Measurements from ENCODE around the gene PPP1R16B. TPM values are rescaled to one million over a fixed set of nuclear protein-coding genes. Genes with fewer than 3 reads are reported as not detected.
"Not testable (repeated sequence)": the region's sequence is repeated elsewhere in the genome, so short reads cannot be mapped to it uniquely, and the experiment has no call there.

PPP1R16B gene
- total RNA-seq, 4 donors from 2014 or later = 0.72 to 3.0 (median 1.4) TPM

DNA sequence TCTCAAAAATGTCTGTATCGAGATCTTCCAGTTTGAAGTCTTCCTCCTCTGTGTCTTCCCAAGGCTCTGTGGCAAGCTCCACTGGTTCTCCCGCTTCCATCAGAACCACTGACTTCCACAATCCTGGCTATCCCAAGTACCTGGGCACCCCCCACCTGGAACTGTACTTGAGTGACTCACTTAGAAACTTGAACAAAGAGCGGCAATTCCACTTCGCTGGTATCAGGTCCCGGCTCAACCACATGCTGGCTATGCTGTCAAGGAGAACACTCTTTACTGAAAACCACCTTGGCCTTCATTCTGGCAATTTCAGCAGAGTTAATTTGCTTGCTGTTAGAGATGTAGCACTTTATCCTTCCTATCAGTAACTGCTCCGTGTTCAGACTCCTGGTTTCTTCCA, 146.7 kb downstream of the PPP1R16B start:
- intact Hi-C loops (cut with DNase I; ENCODE audit: low total_unique reads) = no loop called here
- WGBS, 2 donors = 95 to 96% methylated on average over 6 of the region's 6 CpGs
- DNase-seq (ENCODE audit: low spot score in 2 of 2) = no peak
- TF ChIP-seq POLR2A (IDR thresholded peaks at IDR 0.05) = no peak
- TF ChIP-seq, protein P1, sequence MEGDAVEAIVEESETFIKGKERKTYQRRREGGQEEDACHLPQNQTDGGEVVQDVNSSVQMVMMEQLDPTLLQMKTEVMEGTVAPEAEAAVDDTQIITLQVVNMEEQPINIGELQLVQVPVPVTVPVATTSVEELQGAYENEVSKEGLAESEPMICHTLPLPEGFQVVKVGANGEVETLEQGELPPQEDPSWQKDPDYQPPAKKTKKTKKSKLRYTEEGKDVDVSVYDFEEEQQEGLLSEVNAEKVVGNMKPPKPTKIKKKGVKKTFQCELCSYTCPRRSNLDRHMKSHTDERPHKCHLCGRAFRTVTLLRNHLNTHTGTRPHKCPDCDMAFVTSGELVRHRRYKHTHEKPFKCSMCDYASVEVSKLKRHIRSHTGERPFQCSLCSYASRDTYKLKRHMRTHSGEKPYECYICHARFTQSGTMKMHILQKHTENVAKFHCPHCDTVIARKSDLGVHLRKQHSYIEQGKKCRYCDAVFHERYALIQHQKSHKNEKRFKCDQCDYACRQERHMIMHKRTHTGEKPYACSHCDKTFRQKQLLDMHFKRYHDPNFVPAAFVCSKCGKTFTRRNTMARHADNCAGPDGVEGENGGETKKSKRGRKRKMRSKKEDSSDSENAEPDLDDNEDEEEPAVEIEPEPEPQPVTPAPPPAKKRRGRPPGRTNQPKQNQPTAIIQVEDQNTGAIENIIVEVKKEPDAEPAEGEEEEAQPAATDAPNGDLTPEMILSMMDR (IDR thresholded peaks at IDR 0.05) = no peak
- H3K4me3 ChIP-seq (ENCODE audit: low read depth, poor library complexity, severe bottlenecking) = no peak overlapping the region

DNA sequence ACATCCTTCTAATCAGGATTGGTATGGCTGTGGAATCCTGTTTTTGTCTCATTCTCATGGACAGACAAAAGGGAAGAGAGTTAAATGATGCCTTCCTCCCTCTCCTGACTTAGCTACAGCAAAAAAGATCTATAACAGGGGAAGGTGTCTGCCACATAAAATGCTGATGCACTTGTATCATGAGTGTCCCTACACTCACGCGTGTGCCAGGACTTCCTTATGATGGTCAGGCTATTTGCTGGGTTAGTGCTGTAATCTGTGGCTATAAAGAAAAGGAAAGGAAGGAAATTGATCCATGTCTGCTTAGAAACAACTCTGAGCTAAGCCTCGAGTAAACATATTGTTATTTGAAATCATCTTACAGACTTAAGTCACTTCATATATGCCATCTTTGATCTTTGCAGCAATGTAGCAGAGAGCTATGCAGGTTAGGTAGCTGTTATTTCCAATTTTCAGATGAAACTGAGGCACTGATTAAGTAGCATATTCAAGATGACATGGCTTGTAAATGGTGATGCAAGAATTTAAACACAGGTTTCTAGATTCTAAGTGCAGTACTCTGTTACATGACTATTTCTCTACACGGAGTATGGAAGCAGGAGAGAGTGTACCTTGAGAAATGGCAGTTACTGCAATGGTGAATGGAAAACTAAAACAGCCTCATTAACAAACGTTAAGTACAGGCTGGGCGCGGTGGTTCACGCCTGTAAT, 148.3 kb downstream of the PPP1R16B start:
- H3K4me3 ChIP-seq (ENCODE audit: low read depth, poor library complexity, severe bottlenecking) = no peak overlapping the region
- TF ChIP-seq, protein P1 (IDR thresholded peaks at IDR 0.05) = no peak
- no peak for TF ChIP-seq POLR2A (IDR thresholded peaks at IDR 0.05)
- WGBS, 2 donors = 86 to 90% methylated on average over 8 of the region's 8 CpGs
- DNase-seq (ENCODE audit: low spot score in 2 of 2) = no peak
- intact Hi-C loops (cut with DNase I; ENCODE audit: low total_unique reads) = no loop called here

DNA sequence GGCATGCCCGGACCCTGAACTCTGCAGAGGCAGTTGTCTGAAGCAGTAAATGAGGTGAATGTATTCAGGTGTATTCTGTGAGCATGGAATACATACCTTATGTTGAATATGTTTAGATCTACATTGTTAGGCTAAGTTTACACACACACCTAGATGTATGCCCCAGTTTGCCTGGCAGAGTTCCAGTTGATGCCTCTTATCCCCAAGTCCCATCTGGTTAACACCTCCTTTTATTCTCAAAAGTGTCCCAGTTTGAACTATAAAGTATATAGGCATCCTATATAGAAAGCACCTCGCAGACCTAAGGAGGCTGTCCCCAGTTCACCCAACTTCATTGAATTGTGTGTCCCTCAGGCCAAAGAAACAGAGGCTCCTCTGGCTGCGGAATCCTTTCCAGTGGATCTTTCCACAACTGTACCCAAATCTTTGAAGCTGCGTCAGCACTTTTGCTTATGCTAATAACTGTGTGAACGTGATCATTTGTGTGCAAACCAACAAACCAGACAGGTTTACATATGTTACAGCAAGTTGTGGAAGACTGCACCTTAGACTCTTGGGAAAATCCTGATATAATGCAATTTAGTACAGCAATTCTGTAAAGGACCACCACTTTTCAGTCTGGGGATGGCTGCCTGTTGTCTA, 151.9 kb downstream of the PPP1R16B start:
- TF ChIP-seq, protein P1 (IDR thresholded peaks at IDR 0.05) = no peak
- TF ChIP-seq POLR2A (IDR thresholded peaks at IDR 0.05) = no peak
- WGBS, 2 donors = 85 to 94% methylated on average over 5 of the region's 5 CpGs
- no peak for DNase-seq (ENCODE audit: low spot score in 2 of 2)
- H3K4me3 ChIP-seq (ENCODE audit: low read depth, poor library complexity, severe bottlenecking) = no peak overlapping the region
- intact Hi-C loops (cut with DNase I; ENCODE audit: low total_unique reads) = no loop called here

DNA sequence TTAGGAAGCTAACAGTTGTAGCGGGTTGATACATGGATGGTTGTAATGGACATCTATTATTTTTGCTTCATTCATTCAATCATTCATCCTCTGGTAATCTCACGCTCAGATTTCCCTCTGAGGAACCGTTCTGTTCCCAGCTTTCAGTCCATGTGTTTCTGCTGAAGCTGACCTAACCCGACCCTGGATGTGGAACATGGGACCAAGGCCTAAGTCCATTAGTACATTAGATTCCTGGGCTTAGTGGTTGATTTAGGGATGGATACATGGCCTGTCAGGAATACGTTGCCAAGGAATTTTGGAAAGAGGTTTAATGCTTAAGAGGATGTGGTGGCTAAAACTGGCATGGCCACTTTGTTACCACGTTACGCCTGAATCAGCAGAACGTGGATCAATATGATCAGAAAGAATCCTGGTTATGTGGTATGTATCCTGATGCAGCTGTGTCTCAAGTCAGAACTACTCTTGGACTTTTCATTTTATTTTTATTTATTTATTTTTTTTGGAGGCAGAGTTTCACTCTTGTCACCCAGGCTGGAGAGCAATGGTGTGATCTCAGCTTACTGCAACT, 152.5 kb downstream of the PPP1R16B start:
- no peak for TF ChIP-seq POLR2A (IDR thresholded peaks at IDR 0.05)
- DNase-seq (ENCODE audit: low spot score in 2 of 2) = no peak
- no peak overlapping the region for H3K4me3 ChIP-seq (ENCODE audit: low read depth, poor library complexity, severe bottlenecking)
- intact Hi-C loops (cut with DNase I; ENCODE audit: low total_unique reads) = no loop called here
- WGBS, 2 donors = 83 to 91% methylated on average over 8 of the region's 8 CpGs

DNA sequence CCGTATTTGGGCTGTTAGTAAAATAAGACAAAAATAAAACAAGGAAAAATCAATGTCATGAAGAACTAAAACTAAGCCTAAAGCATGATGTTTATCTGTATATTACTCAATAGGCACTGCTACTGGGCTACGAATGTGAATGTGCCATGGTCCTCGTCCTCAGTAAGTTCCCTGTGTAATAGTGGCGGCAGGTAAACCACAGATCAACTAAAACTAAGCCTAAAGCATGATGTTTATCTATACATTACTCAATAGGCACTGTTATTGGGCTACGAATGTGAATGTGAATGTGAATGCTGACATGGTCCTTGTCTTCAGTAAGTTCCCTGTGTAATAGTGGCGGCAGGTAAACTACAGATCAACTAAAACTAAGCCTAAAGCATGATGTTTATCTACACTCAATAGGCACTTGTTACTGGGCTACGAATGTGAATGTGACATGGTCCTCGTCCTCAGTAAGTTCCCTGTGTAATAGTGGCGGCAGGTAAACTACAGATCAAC, 154.7 kb downstream of the PPP1R16B start:
- DNase-seq (ENCODE audit: low spot score in 2 of 2); intact Hi-C loops (cut with DNase I; ENCODE audit: low total_unique reads); H3K4me3 ChIP-seq (ENCODE audit: low read depth, poor library complexity, severe bottlenecking): not testable (repeated sequence)
- WGBS, 2 donors = 88 to 89% methylated on average over 9 of the region's 9 CpGs

DNA sequence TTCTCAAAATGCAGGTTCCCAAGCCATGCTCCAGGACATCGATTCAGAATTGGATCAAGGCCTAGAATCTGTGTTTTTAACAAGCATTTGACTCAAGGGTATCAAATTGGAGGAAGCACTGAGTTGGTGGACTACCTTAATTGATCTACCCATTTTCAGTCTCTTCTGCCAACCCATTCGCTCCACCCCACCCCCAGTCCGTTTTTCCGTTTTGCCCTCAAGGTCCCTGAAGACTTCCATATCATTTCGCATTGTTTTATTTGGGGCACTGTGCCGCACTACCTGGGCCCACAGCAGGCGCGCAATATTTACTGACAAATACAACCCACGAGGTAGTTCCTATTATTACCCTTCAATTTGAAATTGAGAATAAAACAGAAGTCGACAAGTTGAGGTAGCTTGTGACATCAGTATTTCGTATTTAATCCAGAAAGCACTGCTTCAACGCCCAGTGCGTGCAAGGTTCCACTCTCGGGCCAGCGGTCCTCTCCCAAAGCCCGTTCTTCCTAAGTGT, 156.1 kb downstream of the PPP1R16B start:
- DNase-seq (ENCODE audit: low spot score in 2 of 2) = no peak
- no peak for TF ChIP-seq POLR2A (IDR thresholded peaks at IDR 0.05)
- TF ChIP-seq, protein P1 (IDR thresholded peaks at IDR 0.05) = no peak
- intact Hi-C loops (cut with DNase I; ENCODE audit: low total_unique reads) = no loop called here
- 10% methylated on average over 16 of the region's 16 CpGs for WGBS, 2 donors
- peak overlapping the region; percentile 30 for H3K4me3 ChIP-seq (ENCODE audit: low read depth, poor library complexity, severe bottlenecking)
